OCI-LY1 (cell line): ENCODE measurements around the gene MKRN2OS.

Experiments used
- H2AFZ ChIP-seq: fragments of 200-600 bp; sonication (generic), shearing (Covaris generic); 2 replicates; pipeline ENCODE4 v1.6.0; 2014; ENCODE audit warnings: antibody characterized with exemption, mild to moderate bottlenecking, low read length
- H3F3A ChIP-seq: fragments of 200-600 bp; sonication (generic), shearing (Covaris generic); 2 replicates; pipeline ENCODE4 v1.6.0; 2014; ENCODE audit warnings: mild to moderate bottlenecking, antibody characterized with exemption, low read length, moderate library complexity; ENCODE audit not compliant: insufficient read depth
- H3K27ac ChIP-seq: fragments of 200-600 bp; sonication (generic); 2 replicates; pipeline ENCODE4 v1.5.1; 2014; ENCODE audit warnings: low read length, mixed run types, mild to moderate bottlenecking, low read depth; ENCODE audit not compliant: poor library complexity, severe bottlenecking
- H3K27me3 ChIP-seq: fragments of 200-600 bp; sonication (generic); 2 replicates; pipeline ENCODE4 v1.6.0; 2014; ENCODE audit warnings: antibody characterized with exemption, mild to moderate bottlenecking, low read length, moderate library complexity; ENCODE audit not compliant: insufficient read depth
- H3K36me3 ChIP-seq: fragments of 200-600 bp; sonication (generic); 2 replicates; pipeline ENCODE4 v1.6.1; 2014; ENCODE audit warnings: mild to moderate bottlenecking, antibody characterized with exemption, low read length, moderate library complexity, mixed read lengths; ENCODE audit not compliant: insufficient read depth
- H3K4me1 ChIP-seq: fragments of 200-600 bp; sonication (generic); 2 replicates; pipeline ENCODE4 v1.5.1; 2014; ENCODE audit warnings: mild to moderate bottlenecking, low read length, moderate library complexity; ENCODE audit not compliant: insufficient read depth, severe bottlenecking
- H3K4me2 ChIP-seq: fragments of 200-600 bp; sonication (generic), shearing (Covaris generic); 2 replicates; pipeline ENCODE4 v1.6.1; 2014; ENCODE audit warnings: low read length
- H3K4me3 ChIP-seq: fragments of 200-600 bp; sonication (generic); 2 replicates; pipeline ENCODE4 v1.5.1; 2014; ENCODE audit warnings: low read length, low read depth, mild to moderate bottlenecking, mixed read lengths; ENCODE audit not compliant: poor library complexity, severe bottlenecking
- H3K79me2 ChIP-seq: fragments of 200-600 bp; shearing (Covaris generic); 2 replicates; pipeline ENCODE4 v1.6.1; 2016; ENCODE audit warnings: mixed run types, low read length, mixed read lengths; ENCODE audit not compliant: insufficient read depth
- H3K9ac ChIP-seq: fragments of 200-600 bp; sonication (generic), shearing (Covaris generic); 2 replicates; pipeline ENCODE4 v1.6.1; 2014; ENCODE audit warnings: mild to moderate bottlenecking, low read length, mixed read lengths
- H3K9me2 ChIP-seq: fragments of 200-600 bp; sonication (generic), shearing (Covaris generic); 2 replicates; pipeline ENCODE4 v1.6.1; 2014; ENCODE audit warnings: low read depth, mild to moderate bottlenecking, low read length, mixed read lengths
- H3K9me3 ChIP-seq: fragments of 200-600 bp; shearing (Covaris generic); 2 replicates; pipeline ENCODE4 v1.6.1; 2014; ENCODE audit warnings: low read length, mixed read lengths
- H4K20me1 ChIP-seq: fragments of 200-600 bp; sonication (generic), shearing (Covaris generic); 2 replicates; pipeline ENCODE4 v1.6.0; 2016; ENCODE audit warnings: mild to moderate bottlenecking, low read length; ENCODE audit not compliant: insufficient read depth
- EZH2 ChIP-seq: fragments of 200-600 bp; sonication (generic), shearing (Covaris generic); IDR thresholded peaks from 2 replicates; pipeline ENCODE4 v1.8.0; 2017; ENCODE audit warnings: borderline replicate concordance, mixed run types, mild to moderate bottlenecking, antibody characterized with exemption, low read length, moderate library complexity, mixed read lengths
- TF ChIP-seq, protein P1 (sequence below): fragments of 200-600 bp; sonication (generic), shearing (Covaris generic); IDR thresholded peaks from 2 replicates; pipeline ENCODE4 v1.5.1; 2017; ENCODE audit warnings: mild to moderate bottlenecking, antibody characterized with exemption, low read length, moderate library complexity, mixed read lengths

The MKRN2OS gene

DNA sequence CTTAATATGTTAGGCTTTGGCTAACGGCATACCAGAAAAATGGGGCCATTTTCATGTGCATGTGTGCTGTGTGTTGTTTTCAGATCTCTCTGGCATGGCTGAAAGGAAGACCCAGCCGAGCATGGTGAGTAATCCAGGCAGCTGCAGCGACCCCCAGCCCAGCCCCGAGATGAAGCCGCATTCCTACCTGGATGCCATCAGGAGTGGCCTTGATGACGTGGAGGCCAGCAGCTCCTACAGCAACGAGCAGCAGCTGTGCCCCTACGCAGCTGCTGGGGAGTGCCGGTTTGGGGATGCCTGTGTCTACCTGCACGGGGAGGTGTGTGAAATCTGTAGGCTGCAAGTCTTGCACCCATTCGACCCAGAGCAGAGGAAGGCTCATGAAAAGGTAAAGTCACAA lies 26.7 kb upstream of the MKRN2OS start:
- Histone ChIP-seq H3K4me2 (no peak overlapping the region), H3K4me3 (no peak overlapping the region), H2AFZ (no peak overlapping the region), H3K27ac (no peak overlapping the region), H3K9ac (no peak overlapping the region), H3F3A (no peaks in the 10 kb centered on the region), H4K20me1 (no peaks in the 10 kb centered on the region), H3K27me3 (no peaks in the 10 kb centered on the region), H3K4me1 (peaks cover 6% of the 10 kb centered on the region), H3K79me2 (peaks cover 13% of the 10 kb centered on the region), H3K9me3 (no peaks in the 10 kb centered on the region), H3K36me3 (peaks cover 78% of the 10 kb centered on the region), H3K9me2 (no peaks in the 10 kb centered on the region)
- no peak for TF ChIP-seq EZH2
- TF ChIP-seq, protein P1, sequence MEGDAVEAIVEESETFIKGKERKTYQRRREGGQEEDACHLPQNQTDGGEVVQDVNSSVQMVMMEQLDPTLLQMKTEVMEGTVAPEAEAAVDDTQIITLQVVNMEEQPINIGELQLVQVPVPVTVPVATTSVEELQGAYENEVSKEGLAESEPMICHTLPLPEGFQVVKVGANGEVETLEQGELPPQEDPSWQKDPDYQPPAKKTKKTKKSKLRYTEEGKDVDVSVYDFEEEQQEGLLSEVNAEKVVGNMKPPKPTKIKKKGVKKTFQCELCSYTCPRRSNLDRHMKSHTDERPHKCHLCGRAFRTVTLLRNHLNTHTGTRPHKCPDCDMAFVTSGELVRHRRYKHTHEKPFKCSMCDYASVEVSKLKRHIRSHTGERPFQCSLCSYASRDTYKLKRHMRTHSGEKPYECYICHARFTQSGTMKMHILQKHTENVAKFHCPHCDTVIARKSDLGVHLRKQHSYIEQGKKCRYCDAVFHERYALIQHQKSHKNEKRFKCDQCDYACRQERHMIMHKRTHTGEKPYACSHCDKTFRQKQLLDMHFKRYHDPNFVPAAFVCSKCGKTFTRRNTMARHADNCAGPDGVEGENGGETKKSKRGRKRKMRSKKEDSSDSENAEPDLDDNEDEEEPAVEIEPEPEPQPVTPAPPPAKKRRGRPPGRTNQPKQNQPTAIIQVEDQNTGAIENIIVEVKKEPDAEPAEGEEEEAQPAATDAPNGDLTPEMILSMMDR, result no peak

DNA sequence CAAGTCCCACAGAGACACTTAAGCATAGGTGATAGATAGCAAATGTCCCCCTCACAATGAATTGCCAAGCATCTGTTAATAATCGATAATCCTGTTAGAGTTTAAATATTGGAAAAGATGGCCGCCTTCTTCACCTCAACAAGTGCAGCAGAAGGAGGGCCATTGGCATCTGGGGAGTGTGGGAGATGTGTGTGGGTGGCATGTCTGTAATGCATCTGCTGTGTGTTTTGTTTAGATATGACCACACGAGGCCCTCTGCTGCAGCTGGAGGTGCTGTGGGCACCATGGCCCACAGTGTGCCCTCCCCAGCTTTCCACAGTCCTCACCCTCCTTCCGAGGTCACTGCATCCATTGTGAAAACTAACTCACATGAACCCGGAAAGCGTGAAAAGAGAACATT lies 24.5 kb upstream of the MKRN2OS start:
- Histone ChIP-seq H3K79me2 (peaks cover 30% of the 10 kb centered on the region), H2AFZ (no peak overlapping the region), H3K9me3 (peaks cover 3% of the 10 kb centered on the region; the same call in 1 of the 2 replicates), H4K20me1 (no peaks in the 10 kb centered on the region), H3K27ac (no peak overlapping the region), H3K9me2 (no peaks in the 10 kb centered on the region), H3K4me2 (no peak overlapping the region), H3K9ac (no peak overlapping the region), H3K27me3 (no peaks in the 10 kb centered on the region), H3K4me3 (no peak overlapping the region), H3K4me1 (peaks cover 6% of the 10 kb centered on the region), H3K36me3 (peaks cover 61% of the 10 kb centered on the region), H3F3A (no peaks in the 10 kb centered on the region)
- no peak for TF ChIP-seq EZH2
- TF ChIP-seq, protein P1, result no peak

DNA sequence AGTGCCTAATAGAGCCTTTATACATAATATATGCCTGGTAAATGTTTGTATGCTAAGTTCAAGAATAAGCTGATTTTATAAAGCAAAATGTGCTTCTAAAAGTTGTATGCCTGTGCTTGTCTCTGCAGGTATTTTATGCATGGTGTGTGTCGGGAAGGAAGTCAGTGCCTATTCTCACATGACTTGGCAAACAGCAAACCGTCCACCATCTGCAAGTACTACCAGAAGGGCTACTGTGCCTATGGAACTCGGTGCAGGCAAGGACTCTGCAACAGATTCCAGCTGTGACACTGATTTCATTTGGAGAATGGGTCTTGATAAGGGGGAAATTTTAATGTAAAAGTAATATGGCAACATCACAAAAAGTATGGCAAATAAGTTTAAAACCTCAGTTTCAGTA lies 23.4 kb upstream of the MKRN2OS start:
- no peak overlapping the region for H3K4me2 ChIP-seq
- H3K4me3 ChIP-seq, result no peak overlapping the region
- H3K79me2 ChIP-seq, result peaks cover 38% of the 10 kb centered on the region
- H3K9me2 ChIP-seq, result no peaks in the 10 kb centered on the region
- H3K27ac ChIP-seq, result no peak overlapping the region
- H3K9ac ChIP-seq, result no peak overlapping the region
- peaks cover 6% of the 10 kb centered on the region for H3K4me1 ChIP-seq
- peaks cover 50% of the 10 kb centered on the region for H3K36me3 ChIP-seq
- no peaks in the 10 kb centered on the region for H3F3A ChIP-seq
- H4K20me1 ChIP-seq, result no peaks in the 10 kb centered on the region
- no peak overlapping the region for H2AFZ ChIP-seq
- H3K27me3 ChIP-seq, result no peaks in the 10 kb centered on the region
- no peak for TF ChIP-seq EZH2
- TF ChIP-seq, protein P1, result no peak
- peaks cover 3% of the 10 kb centered on the region; the same call in 1 of the 2 replicates for H3K9me3 ChIP-seq
